ENCODE results near the gene KRTAP2-3. TPM values are rescaled to one million over a fixed set of nuclear protein-coding genes. Genes with fewer than 3 reads are reported as not detected.
"Not testable (repeated sequence)": the region's sequence is repeated elsewhere in the genome, so short reads cannot be mapped to it uniquely, and the experiment has no call there.

Gene KRTAP2-3
- total and polyA plus RNA-seq, 10 of the 15 experiments (the other 5 are each of a cell fraction or from before 2014, with no cell fraction given): not detected

GRCh38 chr17:41065829-41066624 lies 6.1 kb upstream of the KRTAP2-3 start, which contains the start of gene KRTAP2-4:
Gene KRTAP2-4, minus strand, starts transcription at chr17:41065879. Its CDS starts 34 bp downstream, at chr17:41065845.
- SMC1A ChIA-PET (ENCODE audit: uncharacterized antibody, unreplicated experiment): no interaction called here
- no peak within 1 kb of the TSS for H2AFZ ChIP-seq (ENCODE audit: control insufficient read depth, low read depth, low read length)
- no peak within 1 kb of the TSS for H3K4me2 ChIP-seq (ENCODE audit: control insufficient read depth, insufficient read depth)
- RAD21 ChIA-PET (ENCODE audit: unreplicated experiment): no interaction called here
- H3K27me3 ChIP-seq (replicated peaks in 1 of 2; ENCODE audit: control insufficient read depth in 2 of 2, insufficient read depth in 2 of 2, low read length in 1 of 2): no peaks in the 10 kb centered on the region; a peak in 2 of 4 replicates
- no peak within 1 kb of the TSS for H3K9ac ChIP-seq (ENCODE audit: control insufficient read depth, insufficient read depth, low read length)
- H3K9me3 ChIP-seq (replicated peaks; ENCODE audit: control insufficient read depth, insufficient read depth, low read length): no peaks in the 10 kb centered on the region
- WGBS (ENCODE audit: insufficient coverage, insufficient replicate concordance, low lambda C conversion rate, missing lambda C conversion rate): 56% methylated on average over 6 of the region's 6 CpGs
- H3K4me1 ChIP-seq (ENCODE audit: control insufficient read depth, insufficient read depth, low read length): no peaks in the 10 kb centered on the region
- no peaks in the 10 kb centered on the region for H3K79me2 ChIP-seq (ENCODE audit: control insufficient read depth, insufficient read depth, low read length)
- ATAC-seq (no peak), DNase-seq (ENCODE audit: low read depth, low spot score) (no peak), FAIRE-seq (no peak)
- no peaks in the 10 kb centered on the region for H4K20me1 ChIP-seq (ENCODE audit: control insufficient read depth, insufficient read depth)
- in situ Hi-C loops (cut with MboI) (no loop called here), intact Hi-C loops (cut with micrococcal nuclease; ENCODE audit: unreplicated experiment) (no loop called here)
- POLR2A ChIA-PET: no interaction called here
- no TSS peak for BruUV-seq (replicated peaks)
- H3K4me3 ChIP-seq: no peak within 1 kb of the TSS
- CTCF ChIA-PET: no interaction called here
- H3K27ac ChIP-seq (ENCODE audit: control insufficient read depth, insufficient read depth): no peak within 1 kb of the TSS
- H3K36me3 ChIP-seq (ENCODE audit: control insufficient read depth in 2 of 2, insufficient read depth in 2 of 2, low read length in 1 of 2): no peaks in the 10 kb centered on the region
- TF ChIP-seq ATF7 (IDR thresholded peaks at IDR 0.05; ENCODE audit: low read depth) (no peak), ZNF217 (IDR thresholded peaks at IDR 0.05) (no peak), FOXM1 (IDR thresholded peaks at IDR 0.05; ENCODE audit: low read depth, low read length) (no peak), BRCA1 (IDR thresholded peaks at IDR 0.05; ENCODE audit: low read depth, low read length) (no peak), JUNB (IDR thresholded peaks at IDR 0.05) (no peak), EED (IDR thresholded peaks at IDR 0.05; ENCODE audit: low read depth) (no peak), ZBTB40 (IDR thresholded peaks at IDR 0.05; ENCODE audit: borderline replicate concordance) (no peak), TCF7 (IDR thresholded peaks at IDR 0.05; ENCODE audit: borderline replicate concordance) (no peak), ZNF384 (IDR thresholded peaks at IDR 0.05; ENCODE audit: borderline replicate concordance, low read depth, low read length) (no peak), SIX5 (IDR thresholded peaks at IDR 0.05; ENCODE audit: low read depth, low read length, severe bottlenecking) (no peak), SMARCA5 (IDR thresholded peaks at IDR 0.05) (no peak)

GRCh38 chr17:41065016-41065689 lies 5.2 kb upstream of the KRTAP2-3 start:
- intact Hi-C loops (cut with micrococcal nuclease; ENCODE audit: unreplicated experiment); RAD21 ChIA-PET (ENCODE audit: unreplicated experiment); H3K9me3 ChIP-seq (replicated peaks; ENCODE audit: control insufficient read depth, insufficient read depth, low read length); H3K4me1 ChIP-seq (ENCODE audit: control insufficient read depth, insufficient read depth, low read length); H3K27me3 ChIP-seq (replicated peaks in 1 of 2; ENCODE audit: control insufficient read depth in 2 of 2, insufficient read depth in 2 of 2, low read length in 1 of 2); H4K20me1 ChIP-seq (ENCODE audit: control insufficient read depth, insufficient read depth); H2AFZ ChIP-seq (ENCODE audit: control insufficient read depth, low read depth, low read length); H3K79me2 ChIP-seq (ENCODE audit: control insufficient read depth, insufficient read depth, low read length); ATAC-seq; FAIRE-seq; H3K9ac ChIP-seq (ENCODE audit: control insufficient read depth, insufficient read depth, low read length); H3K4me2 ChIP-seq (ENCODE audit: control insufficient read depth, insufficient read depth); H3K36me3 ChIP-seq (ENCODE audit: control insufficient read depth in 2 of 2, insufficient read depth in 2 of 2, low read length in 1 of 2); H3K4me3 ChIP-seq; SMC1A ChIA-PET (ENCODE audit: uncharacterized antibody, unreplicated experiment); in situ Hi-C loops (cut with MboI); DNase-seq (ENCODE audit: low read depth, low spot score); BruUV-seq (replicated peaks); H3K27ac ChIP-seq (ENCODE audit: control insufficient read depth, insufficient read depth); POLR2A ChIA-PET: not testable (repeated sequence)
- CTCF ChIA-PET: interaction anchor here (0.6 kb wide), 1 partner anchor 25 kb away, joined by 3 read pairs; no protein-coding TSS in a partner anchor
- 24% methylated on average over 7 of the region's 16 CpGs for whole genome bisulfite sequencing (ENCODE audit: insufficient coverage, insufficient replicate concordance, low lambda C conversion rate, missing lambda C conversion rate)

Data from GM12878 (cell line).